IMR-90 (cell line): ENCODE measurements around the gene IL4. TPM values are rescaled to one million over a fixed set of nuclear protein-coding genes. Genes with fewer than 3 reads are reported as not detected.
A peak's percentile ranks its signal among the peaks of the same experiment; 100 is the strongest.

Experiments
- ATAC-seq: fragments of 200-7000 bp; cut with Tn5 transposase; 2 replicates; pipeline ENCODE4 v1.9.1; 2020; ENCODE audit warnings: low read depth, mild to moderate bottlenecking, moderate library complexity
- BruUV-seq: library from RNA; stranded (reverse); fragments of 400-500 nt; replicated peaks from 2 replicates; lab custom pipeline; 2021; lab: Mats Ljungman, UMichigan
- CTCF ChIA-PET: fragments of 300-600 bp; formaldehyde crosslinking; extraction: SDS; loops from one replicate; lab custom pipeline; 2021; ENCODE audit warnings: antibody characterized with exemption; lab: Yijun Ruan, JAX
- POLR2A ChIA-PET: fragments of 300-600 bp; sonication (Branson Sonifier 250); formaldehyde crosslinking; loops from one replicate; lab custom pipeline; 2022; ENCODE audit warnings: antibody characterized with exemption; ENCODE audit not compliant: unreplicated experiment; lab: Charles Lee
- DNase-seq: peaks from one replicate; pipeline ENCODE4 v3.0.0; 2013
- H2AFZ ChIP-seq: replicated peaks from 2 replicates; pipeline ENCODE3; 2013; ENCODE audit warnings: low read length, mild to moderate bottlenecking; ENCODE audit not compliant: poor library complexity
- H2AK5ac ChIP-seq: 2 replicates; pipeline ENCODE4 v1.6.1; 2013; ENCODE audit warnings: low read depth, low read length, inconsistent platforms
- H2AK9ac ChIP-seq: replicated peaks from 2 replicates; pipeline ENCODE3; 2013; ENCODE audit warnings: mild to moderate bottlenecking, low read depth, low read length, moderate library complexity; ENCODE audit not compliant: poor library complexity
- H2BK120ac ChIP-seq: 2 replicates; pipeline ENCODE4 v1.6.1; 2013; ENCODE audit warnings: low read depth, low read length, inconsistent platforms
- H2BK15ac ChIP-seq: 3 replicates; pipeline ENCODE4 v1.6.1; 2013; ENCODE audit warnings: low read depth, low read length, inconsistent platforms
- H2BK20ac ChIP-seq: 2 replicates; pipeline ENCODE4 v1.6.1; 2013; ENCODE audit warnings: low read depth, mild to moderate bottlenecking, inconsistent platforms, low read length, moderate library complexity
- H2BK5ac ChIP-seq: 2 replicates; pipeline ENCODE4 v1.6.1; 2013; ENCODE audit warnings: mild to moderate bottlenecking, low read depth, low read length, inconsistent platforms; ENCODE audit not compliant: poor library complexity, severe bottlenecking
- H3K14ac ChIP-seq: replicated peaks from 2 replicates; pipeline ENCODE4 v1.6.1; 2013; ENCODE audit warnings: low read depth, low read length, inconsistent platforms
- H3K18ac ChIP-seq: 2 replicates; pipeline ENCODE4 v1.6.1; 2013; ENCODE audit warnings: low read depth, low read length, control low read depth
- H3K23ac ChIP-seq: 2 replicates; pipeline ENCODE4 v1.6.1; 2013; ENCODE audit warnings: low read depth, low read length, inconsistent platforms
- H3K27ac ChIP-seq: 2 replicates; pipeline ENCODE4 v1.5.1; 2013; ENCODE audit warnings: mild to moderate bottlenecking, control low read depth, low read length; ENCODE audit not compliant: insufficient read depth
- H3K27me3 ChIP-seq: 2 replicates; pipeline ENCODE4 v1.6.1; 2013; ENCODE audit warnings: low read length; ENCODE audit not compliant: control insufficient read depth, insufficient read depth
- H3K36me3 ChIP-seq: 2 replicates; pipeline ENCODE4 v1.6.1; 2013; ENCODE audit warnings: low read length, mixed read lengths; ENCODE audit not compliant: control insufficient read depth, insufficient read depth
- H3K4ac ChIP-seq: 2 replicates; pipeline ENCODE4 v1.6.1; 2013; ENCODE audit warnings: low read depth, low read length, inconsistent platforms
- H3K4me1 ChIP-seq: 2 replicates; pipeline ENCODE4 v1.6.1; 2013; ENCODE audit warnings: low read length, mixed read lengths; ENCODE audit not compliant: control insufficient read depth, insufficient read depth
- H3K4me2 ChIP-seq: 2 replicates; pipeline ENCODE4 v1.6.1; 2013; ENCODE audit warnings: low read depth, mild to moderate bottlenecking, control low read depth, low read length, moderate library complexity
- H3K4me3 ChIP-seq: 2 replicates; pipeline ENCODE4 v1.5.1; 2013; ENCODE audit warnings: low read depth, mild to moderate bottlenecking, control low read depth, low read length, moderate library complexity; ENCODE audit not compliant: insufficient read depth
- H3K56ac ChIP-seq: 2 replicates; pipeline ENCODE4 v1.6.1; 2013; ENCODE audit warnings: low read length, inconsistent platforms; ENCODE audit not compliant: insufficient read depth; ENCODE audit errors: extremely low read depth
- H3K79me1 ChIP-seq, 2 experiments: 2 replicates each; pipeline ENCODE4 v1.6.1; 2013; ENCODE audit warnings: low read length in 2 of 2, inconsistent platforms in 1 of 2, low read depth in 1 of 2
- H3K9ac ChIP-seq: 2 replicates; pipeline ENCODE4 v1.6.1; 2013; ENCODE audit warnings: low read depth, low read length, control low read depth
- H3K9me1 ChIP-seq: 2 replicates; pipeline ENCODE4 v1.6.1; 2013; ENCODE audit warnings: low read length, inconsistent platforms; ENCODE audit not compliant: insufficient read depth
- H3K9me3 ChIP-seq: 2 replicates; pipeline ENCODE4 v1.6.1; 2013; ENCODE audit warnings: low read length; ENCODE audit not compliant: control insufficient read depth, insufficient read depth
- H4K20me1 ChIP-seq: 2 replicates; pipeline ENCODE4 v1.6.1; 2013; ENCODE audit warnings: low read length, inconsistent platforms; ENCODE audit not compliant: insufficient read depth
- H4K5ac ChIP-seq: 2 replicates; pipeline ENCODE4 v1.6.1; 2013; ENCODE audit warnings: mild to moderate bottlenecking, low read depth, low read length, control low read depth
- H4K8ac ChIP-seq, 2 experiments: 2 replicates each; pipeline ENCODE4 v1.6.1; 2013; ENCODE audit warnings: low read depth in 2 of 2, low read length in 2 of 2, control low read depth in 1 of 2, inconsistent platforms in 1 of 2
- H4K91ac ChIP-seq: 2 replicates; pipeline ENCODE4 v1.6.1; 2013; ENCODE audit warnings: low read depth, low read length, inconsistent platforms; ENCODE audit not compliant: insufficient read depth
- CEBPB ChIP-seq: IDR thresholded peaks from 2 replicates; pipeline ENCODE4 v1.6.1; 2012; ENCODE audit warnings: low read depth, low read length, improper control_type of control experiment
- CHD1 ChIP-seq: IDR thresholded peaks from 2 replicates; pipeline ENCODE4 v1.6.1; 2012; ENCODE audit warnings: low read depth, low read length, improper control_type of control experiment
- dilution Hi-C: fragments of 300-500 bp; cut with HindIII; formaldehyde crosslinking; loops from one replicate; pipeline ENCODE4 v1.14.3; 2018; ENCODE audit warnings: low sequenced_read_pairs; ENCODE audit not compliant: unreplicated experiment
- in situ Hi-C: fragments of 300-500 bp; cut with MboI; formaldehyde crosslinking; loops from 3 replicates; pipeline ENCODE4 v1.14.3; 2019; ENCODE audit warnings: low sequenced_read_pairs, inconsistent platforms, mixed read lengths
- intact Hi-C: fragments of 100-400 bp; cut with micrococcal nuclease; formaldehyde crosslinking; loops from 2 replicates; pipeline ENCODE4 v1.10.0; 2022
- polyA plus RNA-seq, 3 experiments: library from polyadenylated mRNA; depleted of rRNA; stranded (reverse); fragments of >200 nt; gene quantifications; 2 replicates each; pipeline ENCODE4 v1.2.3, GENCODE V29; 2012; ENCODE audit warnings: low replicate concordance in 1 of 3
- total RNA-seq: library from RNA; depleted of rRNA; stranded (reverse); fragments of >200 nt; gene quantifications from 2 replicates; pipeline ENCODE4 v1.2.3, GENCODE V29; 2012

Gene IL4
- total and polyA plus RNA-seq, 2 of the 4 experiments (the other 2 are of a cell fraction), result not detected

GRCh38 chr5:132692632-132692967 lies 18.8 kb downstream of the IL4 start:
- Histone ChIP-seq H3K56ac (no peak overlapping the region), H3K4ac (no peak overlapping the region), H3K36me3 (0 out of 2 replicates have a peak, but pooled peaks cover 3% of the 10 kb centered on the region), H2BK5ac (no peak overlapping the region), H2AK5ac (no peak overlapping the region), H3K27ac (no peak overlapping the region), H2AK9ac (no peak overlapping the region), H4K5ac (no peak overlapping the region), H3K9me3 (no peaks in the 10 kb centered on the region), H4K20me1 (no peaks in the 10 kb centered on the region), H3K23ac (no peak overlapping the region), H3K4me2 (no peak overlapping the region), H3K9me1 (0 out of 2 replicates have a peak, but pooled peaks cover 7% of the 10 kb centered on the region), H4K8ac (no peak overlapping the region), H3K4me3 (no peak overlapping the region), H3K27me3 (no peaks in the 10 kb centered on the region), H4K91ac (no peak overlapping the region), H3K4me1 (no peaks in the 10 kb centered on the region; the same call in 1 of the 2 replicates), H2BK20ac (no peak overlapping the region), H3K79me1 (no peaks in the 10 kb centered on the region), H3K9ac (no peak overlapping the region), H2BK15ac (no peak overlapping the region), H3K18ac (no peak overlapping the region), H2AFZ (no peak overlapping the region), H3K14ac (no peak overlapping the region), H2BK120ac (no peak overlapping the region)
- intact Hi-C loops (no loop called here), dilution Hi-C loops (no loop called here), in situ Hi-C loops (no loop called here)
- no peak for DNase-seq
- ChIA-PET CTCF (no interaction called here), POLR2A (no interaction called here)
- no TSS peak for BruUV-seq
- ATAC-seq, result no peak
- TF ChIP-seq CEBPB, result peak; percentile 43; the same call in 1 of the 2 replicates
- TF ChIP-seq CHD1, result no peak
